22Rv1 (cell line): Measurements from ENCODE around the gene SEC31A.
"Not testable (repeated sequence)": the region's sequence is repeated elsewhere in the genome, so short reads cannot be mapped to it uniquely, and the experiment has no call there.

Experiments
- H3K27ac ChIP-seq: fragments of 450-650 bp; 2 replicates; pipeline ENCODE4 v1.5.1; 2017
- ZFX ChIP-seq: fragments of 450-650 bp; IDR thresholded peaks from 2 replicates; pipeline ENCODE4 v1.6.1; 2017; ENCODE audit warnings: antibody characterized with exemption, borderline replicate concordance
- TF ChIP-seq, protein P1 (sequence below): fragments of 450-650 bp; IDR thresholded peaks from 2 replicates; pipeline ENCODE4 v1.5.1; 2017; ENCODE audit warnings: mild to moderate bottlenecking

SEC31A gene

DNA sequence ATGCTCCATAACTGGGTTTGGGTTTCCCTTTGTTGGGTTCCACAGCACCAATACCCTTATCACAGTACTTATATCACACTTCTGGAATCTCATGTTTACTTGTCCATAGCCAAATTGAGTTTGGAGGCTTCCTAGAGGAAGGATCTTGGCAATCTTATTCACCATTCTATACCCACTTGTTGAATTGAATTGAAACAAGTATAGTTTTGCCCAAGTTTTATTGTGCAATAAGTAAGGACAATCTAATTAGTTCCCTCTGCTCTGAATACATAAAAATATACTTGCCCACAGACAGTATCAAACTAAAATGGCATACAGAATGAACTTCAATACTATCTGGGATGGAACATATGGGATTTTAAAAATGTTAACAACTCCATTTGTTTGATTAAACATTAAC, 40.3 kb downstream of the SEC31A start:
- H3K27ac ChIP-seq: no peak overlapping the region
- TF ChIP-seq, protein P1, sequence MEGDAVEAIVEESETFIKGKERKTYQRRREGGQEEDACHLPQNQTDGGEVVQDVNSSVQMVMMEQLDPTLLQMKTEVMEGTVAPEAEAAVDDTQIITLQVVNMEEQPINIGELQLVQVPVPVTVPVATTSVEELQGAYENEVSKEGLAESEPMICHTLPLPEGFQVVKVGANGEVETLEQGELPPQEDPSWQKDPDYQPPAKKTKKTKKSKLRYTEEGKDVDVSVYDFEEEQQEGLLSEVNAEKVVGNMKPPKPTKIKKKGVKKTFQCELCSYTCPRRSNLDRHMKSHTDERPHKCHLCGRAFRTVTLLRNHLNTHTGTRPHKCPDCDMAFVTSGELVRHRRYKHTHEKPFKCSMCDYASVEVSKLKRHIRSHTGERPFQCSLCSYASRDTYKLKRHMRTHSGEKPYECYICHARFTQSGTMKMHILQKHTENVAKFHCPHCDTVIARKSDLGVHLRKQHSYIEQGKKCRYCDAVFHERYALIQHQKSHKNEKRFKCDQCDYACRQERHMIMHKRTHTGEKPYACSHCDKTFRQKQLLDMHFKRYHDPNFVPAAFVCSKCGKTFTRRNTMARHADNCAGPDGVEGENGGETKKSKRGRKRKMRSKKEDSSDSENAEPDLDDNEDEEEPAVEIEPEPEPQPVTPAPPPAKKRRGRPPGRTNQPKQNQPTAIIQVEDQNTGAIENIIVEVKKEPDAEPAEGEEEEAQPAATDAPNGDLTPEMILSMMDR: no peak
- no peak for TF ChIP-seq ZFX

DNA sequence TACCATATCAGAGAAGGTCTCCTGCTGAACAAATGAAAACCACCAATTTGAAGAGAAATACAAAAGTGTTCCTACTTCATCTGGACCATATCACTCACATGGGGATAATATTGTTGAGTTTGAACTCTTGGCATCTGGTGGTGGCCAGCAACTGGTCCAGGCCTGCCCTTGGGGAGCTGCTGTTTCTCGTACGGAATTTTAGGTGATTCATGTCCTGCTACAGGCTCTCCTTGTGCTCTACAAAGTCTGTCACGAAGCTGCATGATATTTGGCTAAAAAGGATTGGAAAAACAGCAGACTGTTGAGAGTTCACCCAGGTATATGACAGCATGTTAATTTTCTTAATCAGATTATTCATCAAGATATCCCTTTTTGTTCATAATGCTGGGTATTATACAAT, 42.2 kb downstream of the SEC31A start:
- H3K27ac ChIP-seq: no peak overlapping the region
- TF ChIP-seq, protein P1: no peak

DNA sequence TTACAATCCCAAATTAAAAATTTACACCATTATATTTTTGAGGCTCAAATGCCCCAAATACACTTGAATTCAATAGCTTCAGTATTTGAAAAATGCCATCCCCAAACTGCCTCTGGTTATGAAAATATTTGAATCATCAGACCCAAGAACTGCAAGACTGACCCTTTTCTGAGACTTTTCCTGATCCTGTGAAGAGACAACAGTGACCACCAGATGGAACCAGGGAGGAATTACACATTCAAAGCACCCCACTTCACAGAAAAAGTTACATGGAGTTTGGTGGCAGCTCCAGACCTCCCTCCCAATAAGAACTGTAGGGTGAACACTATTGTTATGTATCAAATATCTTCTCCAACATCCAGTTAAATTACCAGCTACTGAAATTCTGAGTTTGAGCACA, 48.4 kb downstream of the SEC31A start:
- H3K27ac ChIP-seq: no peak overlapping the region
- no peak for TF ChIP-seq ZFX
- TF ChIP-seq, protein P1: no peak

DNA sequence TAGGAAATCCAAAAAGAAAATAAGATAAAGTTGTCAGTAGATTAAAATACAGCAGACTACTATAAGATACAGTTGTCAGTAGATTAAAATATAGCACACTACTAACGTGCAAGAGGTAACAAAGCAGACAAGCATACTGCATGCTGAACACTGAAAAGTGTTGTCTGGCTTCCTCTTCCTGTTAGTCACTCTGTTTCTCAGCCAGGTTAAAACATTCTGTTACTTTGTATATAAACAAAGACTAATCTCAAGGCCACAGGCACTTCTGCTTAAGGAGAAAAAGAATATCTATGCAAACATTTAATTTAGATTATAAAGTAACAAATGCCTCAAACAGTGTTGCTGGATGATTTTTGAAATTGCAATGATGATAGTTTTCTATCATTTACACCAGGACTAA, 51.3 kb downstream of the SEC31A start:
- H3K27ac ChIP-seq: no peak overlapping the region
- TF ChIP-seq, protein P1: no peak
- TF ChIP-seq ZFX: no peak

DNA sequence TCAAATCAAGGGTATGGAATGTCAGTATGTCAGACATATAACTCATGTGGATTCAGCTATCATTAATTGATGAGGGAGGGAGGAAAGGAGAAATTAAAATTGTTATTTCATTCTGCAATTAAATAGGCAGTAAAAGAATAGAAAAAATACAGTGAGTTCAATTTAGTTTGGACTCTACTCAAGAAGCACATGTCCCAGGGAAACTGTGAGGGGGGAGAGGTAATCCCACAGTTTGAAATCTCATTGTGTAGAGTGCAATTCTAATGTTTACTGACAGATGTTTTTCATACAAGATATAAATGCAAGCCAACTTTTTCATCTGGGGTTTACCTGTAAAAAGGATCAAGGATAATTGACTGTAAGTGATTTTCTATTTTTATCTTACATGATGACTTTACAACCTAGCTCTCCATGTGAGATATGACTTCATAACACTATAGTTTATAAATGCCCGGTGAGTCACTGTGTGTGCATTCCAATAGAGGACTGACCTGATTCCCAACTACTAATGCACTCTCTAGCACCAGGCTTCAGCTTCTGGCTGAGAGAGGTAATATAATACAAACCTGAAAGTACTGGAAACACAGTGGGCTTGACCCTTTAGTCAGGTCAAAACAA, 57.1 kb downstream of the SEC31A start:
- no peak overlapping the region for H3K27ac ChIP-seq
- TF ChIP-seq, protein P1: no peak
- TF ChIP-seq ZFX: no peak

DNA sequence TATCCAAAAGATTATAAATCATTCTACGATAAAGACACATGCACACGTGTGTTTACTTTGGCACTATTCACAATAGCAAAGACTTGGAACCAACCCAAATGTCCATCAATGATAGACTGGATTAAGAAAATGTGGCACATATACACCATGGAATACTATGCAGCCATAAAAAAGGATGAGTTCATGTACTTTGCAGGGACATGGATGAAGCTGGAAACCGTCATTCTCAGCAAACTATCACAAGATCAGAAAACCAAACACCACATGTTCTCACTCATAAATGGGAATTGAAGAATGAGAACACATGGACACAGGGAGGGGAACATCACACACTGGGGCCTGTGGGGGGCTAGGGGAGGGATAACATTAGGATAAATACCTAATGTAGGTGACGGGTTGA, 57.9 kb downstream of the SEC31A start:
- H3K27ac ChIP-seq: not testable (repeated sequence)

DNA sequence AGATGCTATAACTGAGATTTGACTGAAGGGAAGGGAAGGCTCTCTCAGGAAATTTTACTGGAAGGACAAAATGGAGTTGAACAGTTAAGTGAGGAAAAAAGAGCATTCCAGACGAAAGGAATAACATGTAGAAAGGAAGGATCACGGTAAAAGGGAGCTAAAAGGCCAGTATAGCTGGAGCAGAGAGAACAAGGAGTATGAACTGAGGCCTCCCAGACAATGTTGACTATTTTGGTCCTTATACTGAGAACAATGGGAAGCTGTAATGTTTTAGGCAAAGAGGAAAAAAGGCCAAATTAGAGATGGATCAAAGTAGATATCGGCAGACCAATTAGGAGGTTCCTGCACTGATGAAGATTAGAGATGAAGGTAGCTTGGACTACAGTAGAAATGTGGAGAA, 65.5 kb downstream of the SEC31A start:
- TF ChIP-seq ZFX: no peak
- TF ChIP-seq, protein P1: no peak
- H3K27ac ChIP-seq: no peak overlapping the region

DNA sequence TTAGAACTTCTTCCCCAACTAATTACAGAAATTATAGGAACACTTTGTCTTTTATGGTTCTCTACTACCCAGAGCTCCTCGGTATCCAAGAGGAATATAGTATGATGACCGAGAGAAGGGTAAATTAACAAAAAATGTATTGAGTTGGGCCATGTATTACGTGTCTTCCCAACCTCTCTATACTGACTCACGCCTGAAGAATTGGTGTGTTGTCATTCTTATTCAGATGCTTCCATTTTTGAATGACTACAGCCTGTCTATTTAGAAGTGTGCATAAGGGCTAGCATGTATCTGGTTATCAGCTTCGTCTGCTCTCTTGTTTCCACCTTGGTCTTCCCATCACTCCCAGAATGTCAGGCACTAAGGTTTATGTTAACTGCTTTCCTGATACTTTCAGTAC, 67.9 kb downstream of the SEC31A start:
- no peak overlapping the region for H3K27ac ChIP-seq
- TF ChIP-seq, protein P1: no peak
- TF ChIP-seq ZFX: no peak
